GM19043 (cell line): ENCODE results near the gene LINGO3.
"Not testable (repeated sequence)": the region's sequence is repeated elsewhere in the genome, so short reads cannot be mapped to it uniquely, and the experiment has no call there.

ENCODE experiments used
- ATAC-seq: cut with Tn5 transposase; IDR thresholded peaks from one replicate; pipeline ENCODE4 v1.9.1; 2021; ENCODE audit warnings: low read depth; ENCODE audit not compliant: unreplicated experiment

The LINGO3 gene

DNA sequence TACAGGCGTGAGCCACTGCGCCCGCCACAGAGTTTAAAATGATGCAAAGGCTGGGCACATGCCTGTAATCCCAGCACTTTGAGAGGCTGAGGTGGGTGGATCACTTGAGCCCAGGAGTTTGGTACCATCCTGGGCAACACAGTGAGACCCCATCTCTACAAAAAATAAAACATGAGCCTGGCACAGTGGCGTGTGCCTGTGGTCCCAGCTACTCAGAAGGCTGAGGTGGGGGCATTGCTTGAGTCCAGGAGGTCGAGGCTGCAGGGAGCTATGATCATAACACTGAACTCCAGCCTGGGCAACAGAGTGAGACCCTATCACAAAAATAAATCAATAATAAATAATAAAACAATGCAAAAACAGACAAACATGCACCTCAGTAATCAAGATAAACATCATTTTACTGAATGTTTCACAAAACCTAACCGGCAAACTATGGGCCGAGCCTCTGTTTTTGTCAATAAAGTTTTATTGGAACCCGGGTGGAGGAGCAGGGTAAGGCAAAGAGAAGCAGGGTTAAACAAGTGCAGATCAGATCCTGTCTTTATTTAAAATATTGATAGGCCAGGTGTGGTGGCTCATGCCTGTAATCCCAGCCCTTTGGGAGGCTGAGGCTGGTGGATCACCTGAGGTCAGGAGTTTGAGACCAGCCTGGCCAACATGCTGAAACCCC lies 24.0 kb downstream of the LINGO3 start:
- no peak for ATAC-seq

DNA sequence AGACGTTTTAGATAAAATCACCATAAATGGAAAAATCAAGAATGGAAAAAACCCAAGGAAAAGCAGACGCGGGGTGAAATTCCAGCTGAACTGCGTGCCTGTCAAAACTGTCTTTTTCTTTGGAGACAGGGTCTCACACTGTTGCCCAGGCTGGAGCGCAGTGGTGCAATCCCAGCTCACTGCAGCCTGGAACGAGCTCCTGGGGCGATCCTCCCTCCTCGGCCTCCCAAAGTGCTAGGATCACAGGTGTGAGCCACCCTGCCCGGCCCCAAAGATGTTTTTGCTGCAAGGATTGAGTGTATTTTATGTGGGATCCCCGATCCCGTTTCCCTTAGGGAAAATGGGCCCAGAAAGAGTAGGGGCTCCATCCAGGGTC lies 25.1 kb downstream of the LINGO3 start:
- no peak for ATAC-seq

DNA sequence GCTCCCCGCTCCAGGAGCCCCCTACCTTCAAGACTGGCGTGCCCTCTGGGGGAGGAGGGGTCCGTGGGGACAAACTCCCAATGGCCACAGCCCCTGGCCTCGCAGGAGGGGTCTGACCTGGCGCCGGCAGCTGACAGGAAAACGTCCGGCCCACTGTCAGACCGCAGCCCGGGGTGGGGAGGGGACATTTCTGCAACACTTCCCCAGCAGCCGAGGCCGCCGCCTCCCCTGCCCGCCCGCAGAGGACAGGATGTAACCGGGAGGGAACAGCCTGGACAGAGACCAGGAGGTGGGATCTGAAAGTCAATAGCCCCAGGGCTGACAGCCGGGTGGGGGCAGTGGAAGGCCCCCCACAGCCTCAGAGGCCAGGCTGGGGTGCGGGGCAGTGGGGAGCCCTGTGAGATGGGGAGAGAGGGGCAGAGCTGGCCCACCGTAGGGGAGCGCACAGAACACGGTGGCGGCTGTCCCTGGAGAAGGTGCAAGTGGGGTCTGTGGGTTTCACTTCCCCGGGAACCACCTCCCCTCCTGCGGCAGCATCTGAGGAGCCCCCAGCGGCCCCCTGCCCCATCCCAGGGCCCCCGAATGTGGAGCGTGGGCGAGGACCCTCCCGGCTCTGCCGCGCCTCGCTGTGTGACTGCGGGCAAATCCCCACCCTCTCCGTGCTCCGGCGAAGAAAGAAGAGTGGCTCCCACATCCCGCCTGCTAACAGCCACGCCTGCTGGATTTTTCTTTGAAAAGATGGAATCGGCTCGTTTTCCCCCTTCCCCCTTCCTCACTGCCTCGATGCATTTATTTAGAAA lies 25.7 kb downstream of the LINGO3 start, which contains the start of gene PEAK3:
PEAK3 (minus strand) TSS at position 114 of the 800 bp plus-strand sequence. CDS start 1,244 bp downstream, outside the sequence.
- ATAC-seq: no peak

DNA sequence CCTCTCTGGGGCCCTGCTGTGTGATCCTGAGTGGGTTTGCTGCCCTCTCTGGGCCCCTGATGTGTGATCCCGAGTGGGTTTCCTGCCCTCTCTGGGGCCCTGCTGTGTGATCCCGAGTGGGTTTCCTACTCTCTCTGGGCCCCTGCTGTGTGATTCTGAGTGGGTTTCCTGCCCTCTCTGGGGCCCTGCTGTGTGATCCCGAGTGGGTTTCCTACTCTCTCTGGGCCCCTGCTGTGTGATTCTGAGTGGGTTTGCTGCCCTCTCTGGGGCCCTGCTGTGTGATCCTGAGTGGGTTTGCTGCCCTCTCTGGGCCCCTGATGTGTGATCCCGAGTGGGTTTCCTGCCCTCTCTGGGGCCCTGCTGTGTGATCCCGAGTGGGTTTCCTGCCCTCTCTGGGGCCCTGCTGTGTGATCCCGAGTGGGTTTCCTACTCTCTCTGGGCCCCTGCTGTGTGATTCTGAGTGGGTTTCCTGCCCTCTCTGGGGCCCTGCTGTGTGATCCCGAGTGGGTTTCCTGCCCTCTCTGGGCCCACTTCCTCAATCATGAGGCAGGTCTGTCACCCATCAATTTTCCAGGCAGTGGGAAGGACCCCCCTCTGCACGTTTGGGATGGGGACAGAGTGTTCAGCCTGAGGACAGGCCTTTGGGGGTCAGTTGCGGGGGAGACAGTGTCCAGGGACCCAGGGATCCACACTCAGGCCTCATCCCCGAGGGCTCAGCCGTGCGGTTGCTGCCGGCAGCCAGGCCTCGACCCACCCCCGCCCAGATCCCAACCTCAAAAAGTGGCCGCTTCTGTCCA lies 26.5 kb downstream of the LINGO3 start:
- ATAC-seq: not testable (repeated sequence)

DNA sequence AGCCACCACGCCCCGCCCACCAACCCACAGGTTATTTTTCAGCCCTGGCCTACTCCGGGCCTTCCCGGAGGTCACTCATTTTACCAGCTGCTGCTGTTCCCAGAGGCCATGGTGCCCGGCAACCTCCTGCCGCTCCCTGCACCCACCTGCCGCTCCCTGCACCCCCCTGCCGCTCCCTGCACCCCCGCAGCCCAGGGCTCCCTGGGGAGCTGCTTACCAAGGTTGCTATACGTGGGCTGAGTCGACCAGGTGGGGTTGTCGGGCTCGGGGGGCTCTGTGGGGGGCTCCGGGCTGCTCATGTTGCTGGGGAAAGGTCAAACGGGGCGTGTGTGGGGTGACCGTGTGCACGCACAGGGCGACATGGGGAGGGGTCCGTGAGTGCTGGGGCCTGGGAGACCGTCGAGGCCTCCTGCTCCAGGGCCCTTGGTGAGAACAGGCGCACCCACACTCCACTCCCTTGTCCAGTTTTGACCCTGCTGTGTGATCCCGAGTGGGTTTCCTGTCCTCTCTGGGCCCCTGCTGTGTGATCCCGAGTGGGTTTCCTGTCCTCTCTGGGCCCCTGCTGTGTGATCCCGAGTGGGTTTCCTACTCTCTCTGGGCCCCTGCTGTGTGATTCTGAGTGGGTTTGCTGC lies 27.2 kb downstream of the LINGO3 start:
- no peak for ATAC-seq

DNA sequence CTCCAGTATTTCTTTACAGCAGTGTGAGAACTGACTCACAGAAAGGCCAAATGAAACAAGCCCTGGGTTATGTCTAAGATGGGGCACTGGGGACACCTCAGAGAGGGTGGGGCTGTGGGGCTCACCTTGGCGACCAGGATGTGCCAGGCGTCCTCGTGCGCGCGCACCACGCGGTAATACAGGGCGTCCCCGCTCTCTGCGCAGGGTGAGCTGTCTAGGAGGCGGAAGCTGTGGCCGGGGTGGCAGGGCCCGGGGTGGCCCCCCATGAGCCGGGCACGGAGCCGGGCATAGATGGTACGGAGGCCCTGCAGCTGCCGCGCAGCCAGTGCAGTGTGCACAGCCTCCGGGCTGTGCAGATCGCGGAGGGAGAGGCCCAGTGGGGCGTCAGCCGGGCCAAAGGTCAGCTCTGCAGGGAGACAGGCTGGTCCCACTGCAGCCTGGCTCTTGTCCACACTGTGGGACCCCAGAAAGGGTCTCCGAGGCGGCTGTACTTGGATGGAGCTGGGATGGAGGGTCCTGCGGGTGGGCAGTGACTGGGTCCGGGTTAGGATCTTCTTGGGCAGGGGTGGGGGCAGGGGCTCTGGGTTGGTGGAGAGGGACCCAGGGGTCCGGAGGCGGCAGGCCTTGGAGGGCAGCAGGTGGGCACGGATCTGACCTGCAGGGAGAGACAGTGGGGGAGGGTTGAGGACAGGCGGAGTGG lies 29.3 kb downstream of the LINGO3 start:
- ATAC-seq: no peak

DNA sequence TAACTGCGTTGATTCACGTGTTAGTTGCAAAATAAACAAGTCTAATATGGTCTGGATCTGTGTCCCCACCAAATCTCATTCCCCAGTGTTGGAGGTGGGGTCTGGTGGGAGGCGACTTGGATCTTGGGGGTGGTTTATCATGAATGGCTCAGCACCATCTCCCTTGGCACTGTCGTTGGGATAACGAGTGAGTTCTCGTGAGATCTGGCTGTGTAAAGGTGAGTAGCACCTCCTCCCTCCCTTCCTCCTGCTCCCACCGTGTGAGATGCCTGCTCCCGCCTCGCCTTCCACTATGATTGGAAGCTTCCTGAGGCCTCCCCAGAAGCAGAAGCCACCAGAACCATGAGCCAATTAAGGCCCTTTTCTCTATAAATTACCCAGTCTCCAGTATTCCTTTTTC lies 30.8 kb downstream of the LINGO3 start:
- ATAC-seq: no peak

DNA sequence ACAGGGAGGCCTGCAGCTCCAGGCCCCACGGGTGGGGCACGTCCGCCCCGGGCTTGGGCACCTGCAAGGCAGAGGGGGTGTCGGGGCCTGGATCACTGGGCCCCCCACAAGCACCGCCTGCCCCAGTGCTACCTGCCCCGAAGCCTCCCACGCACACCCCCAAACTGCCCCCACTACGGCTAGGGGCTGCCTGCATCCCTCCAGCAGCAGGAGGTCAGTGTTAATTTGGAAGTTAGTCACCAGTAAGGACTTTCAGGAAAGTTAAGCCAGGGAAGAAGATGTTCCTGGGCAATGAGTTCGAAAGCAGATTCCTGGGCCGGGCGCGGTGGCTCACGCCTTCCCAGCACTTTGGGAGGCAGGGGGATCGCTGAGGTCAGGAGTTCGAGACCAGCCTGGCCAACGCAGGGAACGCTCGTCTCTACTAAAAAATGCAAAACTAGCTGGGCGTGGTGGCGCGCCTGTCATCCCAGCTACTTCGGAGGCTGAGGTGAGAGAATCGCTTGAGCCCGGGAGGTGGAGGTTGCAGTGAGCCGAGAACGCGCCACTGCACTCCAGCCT lies 31.4 kb downstream of the LINGO3 start:
- no peak for ATAC-seq

DNA sequence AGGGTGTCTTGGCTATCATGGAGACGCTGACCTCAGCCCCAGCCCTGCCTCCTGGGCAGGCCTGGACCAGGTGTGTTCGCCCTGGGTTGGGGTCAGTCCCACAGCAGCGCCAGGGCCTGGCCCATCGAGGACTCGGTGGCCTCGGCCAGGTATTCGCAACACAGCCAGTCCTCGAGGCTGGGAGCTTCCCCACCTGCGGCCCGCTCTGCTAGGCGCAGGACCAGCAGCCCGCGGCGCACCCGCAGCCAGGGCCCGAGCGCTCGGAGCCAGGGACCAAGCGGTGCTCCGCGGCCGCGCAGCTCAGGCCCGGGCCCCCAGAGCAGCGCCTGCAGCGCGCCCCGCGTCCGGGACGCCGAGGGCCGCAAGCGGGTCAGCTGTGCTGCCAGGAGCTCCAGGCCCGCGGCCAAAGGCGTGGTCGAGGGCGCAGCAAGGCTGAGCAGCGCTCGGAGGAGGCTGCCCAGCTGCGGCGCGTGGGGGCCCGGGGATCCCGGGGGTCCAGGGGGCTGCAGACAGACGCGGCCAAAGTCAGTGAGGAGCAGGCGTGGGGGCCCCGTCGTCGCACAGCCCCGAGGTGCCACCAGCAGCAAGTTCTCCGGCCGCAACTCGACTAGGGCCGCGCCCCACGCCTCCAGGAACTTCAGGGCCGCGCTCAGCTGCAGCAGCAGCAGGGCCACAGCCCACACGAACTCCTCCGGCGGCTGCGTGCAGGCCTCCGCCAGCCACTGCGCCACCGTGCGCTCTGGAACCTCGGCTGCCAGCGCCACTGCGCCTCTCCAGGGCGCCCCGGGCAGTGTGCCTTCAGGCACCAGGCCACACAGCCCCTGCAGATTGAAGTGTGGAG lies 32.1 kb downstream of the LINGO3 start:
- ATAC-seq: no peak

DNA sequence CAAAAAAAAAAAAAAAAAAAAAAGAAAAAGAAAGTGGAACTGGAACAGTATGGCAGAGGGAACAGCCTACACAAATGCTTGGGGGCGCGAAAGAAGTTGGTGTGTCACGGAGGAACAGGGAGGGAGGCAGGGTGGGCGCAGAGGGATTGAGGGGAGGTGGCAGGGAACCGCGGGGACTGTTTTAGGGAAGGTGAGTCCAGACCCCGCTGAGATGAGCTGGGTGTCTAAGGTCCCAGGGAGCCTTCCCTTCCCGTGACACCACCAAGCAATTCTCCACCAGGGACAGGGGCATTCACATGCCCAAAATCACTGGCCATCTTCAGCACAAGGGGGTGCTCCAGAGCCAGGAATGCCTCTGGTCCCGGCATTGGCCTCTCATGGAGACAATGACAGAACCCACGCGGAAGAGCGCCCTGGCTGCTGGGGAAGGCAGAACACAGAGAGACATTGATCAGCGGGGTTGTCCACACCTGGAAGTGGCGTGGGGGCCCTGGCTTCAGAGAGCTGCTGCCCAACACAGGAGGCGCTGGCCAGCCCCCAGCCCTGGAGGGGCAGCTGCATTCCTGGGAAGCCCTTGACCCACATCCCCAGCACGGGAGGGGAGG lies 32.9 kb downstream of the LINGO3 start:
- ATAC-seq: no peak

DNA sequence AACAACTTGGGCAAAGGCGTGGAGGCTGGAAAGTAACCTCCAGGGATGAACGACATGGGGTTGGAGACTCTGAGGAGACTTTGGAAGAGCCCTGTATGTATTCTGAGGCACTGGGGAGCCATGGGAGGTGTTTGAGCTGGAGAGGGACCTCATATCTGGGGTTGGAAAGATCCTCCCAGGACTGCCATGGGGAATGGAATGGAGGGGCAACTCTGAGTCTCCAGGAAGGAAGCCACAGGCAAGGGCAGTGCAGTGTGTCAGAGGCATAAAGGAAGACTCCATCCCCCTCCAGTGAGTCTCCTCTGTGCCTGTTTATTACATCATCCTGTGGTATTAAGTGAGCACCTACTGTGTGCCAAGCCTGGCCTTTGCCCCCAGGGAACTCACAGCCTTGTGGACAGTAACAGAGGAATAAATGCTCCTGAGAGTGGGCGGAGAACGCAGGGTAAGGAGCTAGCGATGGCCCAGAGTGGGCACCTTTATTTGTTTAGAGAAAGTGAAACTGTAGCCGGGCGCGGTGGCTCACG lies 33.7 kb downstream of the LINGO3 start:
- no peak for ATAC-seq

DNA sequence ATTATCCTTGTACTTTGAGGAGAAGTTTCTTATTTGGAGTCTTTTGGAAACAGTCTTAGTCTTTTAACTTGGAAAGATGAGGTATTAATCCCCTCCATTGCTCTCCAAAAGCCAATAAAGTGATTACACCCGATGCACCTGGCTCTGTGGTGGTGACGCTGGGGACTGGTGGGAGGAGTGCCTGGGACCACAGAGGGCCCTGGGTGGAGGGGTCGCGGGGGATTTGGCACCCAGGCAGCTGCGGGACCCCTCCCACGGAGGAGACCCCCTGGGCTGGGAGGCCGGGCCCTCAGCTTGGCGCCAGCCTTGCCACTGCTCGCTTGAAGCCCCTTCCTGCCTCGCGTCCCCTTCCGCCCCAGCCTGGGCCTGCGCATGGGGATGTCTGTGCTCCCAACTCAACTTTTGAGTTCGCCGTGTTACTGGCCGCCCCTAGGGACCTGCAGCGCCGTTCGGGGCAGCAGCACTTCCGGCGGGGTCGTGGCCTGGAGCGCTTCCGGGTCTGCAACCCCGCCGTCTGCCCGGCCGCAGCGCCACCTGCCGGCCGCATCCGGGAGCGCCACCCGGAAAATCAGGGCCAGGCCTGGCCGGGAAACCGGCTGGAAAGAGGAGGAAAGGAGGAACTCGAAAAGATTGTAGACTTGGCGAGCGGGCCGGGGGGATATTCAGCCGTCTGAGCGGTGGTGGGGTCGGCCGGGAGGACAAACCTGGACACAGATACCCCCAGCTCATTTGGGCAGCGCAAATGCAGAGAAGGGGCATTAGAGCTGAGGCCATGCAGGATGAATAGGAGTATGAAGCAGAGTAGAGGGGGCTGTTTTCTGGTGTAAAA lies 34.4 kb downstream of the LINGO3 start:
- ATAC-seq: no peak

DNA sequence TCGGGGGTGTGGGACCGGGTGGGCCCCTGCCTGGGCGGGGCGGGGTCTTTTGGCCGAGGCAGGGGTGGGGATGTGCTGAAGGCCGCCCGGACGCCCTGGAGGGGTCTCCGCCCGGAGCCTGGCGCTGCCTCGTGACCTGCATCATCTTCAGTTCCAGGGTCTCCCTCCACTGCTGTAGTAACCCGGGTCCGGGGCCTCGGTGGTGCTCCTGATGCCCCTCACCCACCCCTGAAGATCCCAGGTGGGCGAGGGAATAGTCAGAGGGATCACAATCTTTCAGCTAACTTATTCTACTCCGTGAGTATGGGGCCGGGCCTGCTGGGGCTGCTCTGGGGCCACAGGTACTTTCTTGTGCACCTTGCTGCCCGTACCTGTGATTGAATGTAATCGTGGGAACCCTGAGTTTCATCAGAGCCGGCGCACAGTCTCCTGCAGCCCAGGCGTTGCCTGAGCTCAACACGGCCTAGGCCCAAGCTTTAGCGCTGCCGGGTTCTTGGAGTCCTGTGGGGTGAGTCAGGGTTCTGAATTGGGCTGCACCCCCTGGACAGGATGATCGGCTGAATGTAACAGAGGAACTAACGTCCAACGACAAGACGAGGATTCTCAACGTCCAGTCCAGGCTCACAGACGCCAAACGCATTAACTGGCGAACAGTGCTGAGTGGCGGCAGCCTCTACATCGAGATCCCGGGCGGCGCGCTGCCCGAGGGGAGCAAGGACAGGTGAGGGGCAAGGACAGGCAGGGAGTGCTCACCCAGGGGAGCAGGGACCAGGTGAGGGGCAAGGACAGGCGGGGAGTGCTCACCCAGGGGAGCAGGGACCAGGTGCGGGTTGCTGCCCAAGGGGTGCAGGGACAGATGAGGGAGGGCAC lies 36.5 kb downstream of the LINGO3 start:
- ATAC-seq: no peak

DNA sequence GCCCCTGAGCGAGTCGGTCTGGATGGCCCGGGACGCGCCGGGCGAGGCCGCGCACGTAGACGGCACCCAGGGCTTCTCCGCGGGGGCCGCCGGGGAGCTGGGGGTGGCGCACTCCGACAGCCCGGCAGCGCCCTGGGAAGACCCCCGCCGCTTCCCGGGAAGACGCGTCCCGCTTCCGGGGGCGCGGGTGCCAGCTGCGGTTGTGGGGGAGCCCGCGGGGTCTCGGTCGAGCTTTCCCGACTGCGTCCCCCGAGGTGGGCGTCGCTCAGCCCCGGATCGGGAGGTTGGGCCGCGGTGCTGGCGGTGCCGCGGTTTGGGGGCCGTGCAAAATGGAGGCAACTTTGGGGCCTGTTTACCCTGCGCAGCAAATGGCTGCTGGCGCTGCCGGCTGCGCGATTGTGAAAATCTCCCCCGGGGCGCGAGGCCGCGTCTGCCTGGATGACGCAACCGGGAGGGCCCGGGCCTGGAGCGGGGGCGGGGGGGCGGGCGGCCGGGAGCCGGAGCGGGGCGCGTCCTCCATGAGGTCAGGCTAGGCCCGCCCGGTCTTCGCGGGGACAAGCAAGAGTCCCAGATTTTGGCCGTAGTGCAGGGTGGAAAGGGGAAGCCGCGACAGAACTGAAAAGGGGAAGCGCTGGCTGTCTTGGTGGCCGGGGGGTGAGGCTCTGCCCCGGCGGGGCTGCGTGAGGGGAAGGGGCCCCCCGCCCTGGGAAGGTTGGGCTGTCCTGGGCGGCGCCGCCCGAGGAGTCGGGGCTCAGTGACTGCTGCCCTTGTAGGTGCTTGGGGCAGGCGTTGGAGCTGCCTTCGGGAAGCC lies 37.3 kb downstream of the LINGO3 start:
- no peak for ATAC-seq

DNA sequence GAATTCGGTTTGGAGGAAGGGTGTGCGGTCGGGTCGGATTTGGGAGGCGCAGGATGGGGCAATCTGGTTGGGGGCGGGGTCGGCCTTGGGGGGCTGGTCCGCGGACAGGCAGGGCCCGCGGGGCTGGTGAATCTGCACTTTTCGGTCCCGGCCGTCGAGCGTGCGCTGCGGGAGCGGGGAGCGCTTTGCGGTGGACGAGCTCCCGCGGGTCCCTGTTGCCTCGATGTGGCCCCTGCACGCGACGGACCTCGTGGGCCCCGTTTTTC lies 37.9 kb downstream of the LINGO3 start:
- no peak for ATAC-seq
